SU-DHL-6 (cell line): ENCODE data around the gene PTPN1.

Experiments used
- H2AFZ ChIP-seq: fragments of 200-600 bp; sonication (generic); 2 replicates; pipeline ENCODE4 v1.6.1; 2014; ENCODE audit warnings: low read depth, mild to moderate bottlenecking, moderate library complexity, mixed read lengths, antibody characterized with exemption, low read length; ENCODE audit not compliant: severe bottlenecking
- H3F3A ChIP-seq: fragments of 200-600 bp; shearing (Covaris generic); 2 replicates; pipeline ENCODE4 v1.6.0; 2016; ENCODE audit warnings: antibody characterized with exemption, mild to moderate bottlenecking; ENCODE audit not compliant: insufficient read depth
- H3K27ac ChIP-seq: fragments of 200-600 bp; sonication (generic); 2 replicates; pipeline ENCODE4 v1.5.1; 2016; ENCODE audit warnings: low read depth, mild to moderate bottlenecking, low read length, moderate library complexity, mixed read lengths
- H3K27me3 ChIP-seq: fragments of 200-600 bp; sonication (generic), shearing (Covaris generic); 2 replicates; pipeline ENCODE4 v1.6.0; 2014; ENCODE audit warnings: mild to moderate bottlenecking, low read length
- H3K36me3 ChIP-seq: fragments of 200-600 bp; sonication (generic); 2 replicates; pipeline ENCODE4 v1.6.1; 2014; ENCODE audit warnings: mild to moderate bottlenecking, low read length, mixed read lengths
- H3K4me2 ChIP-seq: fragments of 300-600, 200-600 bp; shearing (Covaris generic), sonication (generic); 2 replicates; pipeline ENCODE4 v1.6.0; 2014; ENCODE audit warnings: low read length, low read depth, mild to moderate bottlenecking; ENCODE audit not compliant: poor library complexity, severe bottlenecking
- H3K4me3 ChIP-seq: fragments of 200-600 bp; sonication (generic); 2 replicates; pipeline ENCODE4 v1.5.1; 2014; ENCODE audit warnings: antibody characterized with exemption, low read length, mild to moderate bottlenecking, mixed read lengths; ENCODE audit not compliant: insufficient read depth, poor library complexity, severe bottlenecking
- H3K79me2 ChIP-seq: fragments of 200-600 bp; sonication (generic); 2 replicates; pipeline ENCODE4 v1.6.1; 2014; ENCODE audit warnings: mild to moderate bottlenecking, low read length, moderate library complexity; ENCODE audit not compliant: insufficient read depth
- H3K9ac ChIP-seq: fragments of 200-600 bp; sonication (generic); 2 replicates; pipeline ENCODE4 v1.7.0; 2014; ENCODE audit warnings: mild to moderate bottlenecking, low read length
- H3K9me2 ChIP-seq: fragments of 200-600 bp; sonication (generic); replicated peaks from 2 replicates; pipeline ENCODE4 v1.6.1; 2014; ENCODE audit warnings: low read length; ENCODE audit not compliant: insufficient read depth
- H3K9me3 ChIP-seq: fragments of 200-600 bp; sonication (generic); 2 replicates; pipeline ENCODE4 v1.6.1; 2014; ENCODE audit warnings: low read length, mixed read lengths; ENCODE audit not compliant: insufficient read depth
- H4K20me1 ChIP-seq: fragments of 200-600 bp; sonication (generic); 2 replicates; pipeline ENCODE4 v1.6.1; 2014; ENCODE audit warnings: low read depth, mild to moderate bottlenecking, antibody characterized with exemption, low read length, moderate library complexity, mixed read lengths
- CTCF ChIP-seq: fragments of 200-600 bp; sonication (generic); IDR thresholded peaks from one replicate; pipeline ENCODE4 v1.5.1; 2017; ENCODE audit warnings: antibody characterized with exemption, mild to moderate bottlenecking, low read length, moderate library complexity; ENCODE audit not compliant: insufficient read depth, poor library complexity, severe bottlenecking
- EZH2phosphoT487 ChIP-seq: fragments of 200-600 bp; sonication (generic), shearing (Covaris generic); conservative IDR thresholded peaks from 2 replicates; pipeline ENCODE4 v1.6.1; 2018; ENCODE audit warnings: mild to moderate bottlenecking, antibody characterized with exemption, low read length, moderate library complexity, mixed read lengths

Gene PTPN1

GRCh38 chr20:50512323-50512722 lies 2.1 kb downstream of the PTPN1 start:
- H3K9ac ChIP-seq: no peak overlapping the region
- H3K4me3 ChIP-seq: no peak overlapping the region

GRCh38 chr20:50513169-50514034 lies 3.2 kb downstream of the PTPN1 start:
- Histone ChIP-seq H3K9me3 (no peaks in the 10 kb centered on the region), H4K20me1 (peaks cover 47% of the 10 kb centered on the region), H3K4me2 (no peak overlapping the region)

More at GRCh38 chr20:50512323-50512722, 2.1 kb downstream of the PTPN1 start:
- Histone ChIP-seq H3K27ac (no peak overlapping the region), H3F3A (no peaks in the 10 kb centered on the region; the same call in 1 of the 2 replicates), H3K79me2 (peaks cover 35% of the 10 kb centered on the region), H3K4me2 (peak overlapping the region; percentile 87), H4K20me1 (peaks cover 39% of the 10 kb centered on the region), H3K36me3 (no peaks in the 10 kb centered on the region), H3K9me3 (no peaks in the 10 kb centered on the region), H3K27me3 (no peaks in the 10 kb centered on the region; the same call in 1 of the 2 replicates), H2AFZ (no peak overlapping the region), H3K9me2 (no peaks in the 10 kb centered on the region)
- TF ChIP-seq EZH2phosphoT487 (no peak), CTCF (no peak)

GRCh38 chr20:50514035-50514337 lies 3.8 kb downstream of the PTPN1 start:
- Histone ChIP-seq H4K20me1 (peaks cover 47% of the 10 kb centered on the region), H3K27me3 (no peaks in the 10 kb centered on the region; the same call in 1 of the 2 replicates), H3K79me2 (peaks cover 45% of the 10 kb centered on the region), H3K9me3 (no peaks in the 10 kb centered on the region), H3K4me2 (no peak overlapping the region), H3K9me2 (no peaks in the 10 kb centered on the region), H3K4me3 (no peak overlapping the region), H3K36me3 (no peaks in the 10 kb centered on the region), H3K9ac (no peak overlapping the region), H3F3A (no peaks in the 10 kb centered on the region; the same call in 1 of the 2 replicates), H2AFZ (no peak overlapping the region), H3K27ac (no peak overlapping the region)
- TF ChIP-seq CTCF (no peak), EZH2phosphoT487 (no peak)

More at GRCh38 chr20:50513169-50514034, 3.2 kb downstream of the PTPN1 start:
- H3K79me2 ChIP-seq: peaks cover 40% of the 10 kb centered on the region
- H3K9me2 ChIP-seq: no peaks in the 10 kb centered on the region
- no peaks in the 10 kb centered on the region for H3K36me3 ChIP-seq
- H3F3A ChIP-seq: no peaks in the 10 kb centered on the region; the same call in 1 of the 2 replicates
- no peak overlapping the region for H2AFZ ChIP-seq
- H3K27ac ChIP-seq: no peak overlapping the region
- H3K4me3 ChIP-seq: no peak overlapping the region
- TF ChIP-seq EZH2phosphoT487 (no peak), CTCF (no peak)
- no peak overlapping the region for H3K9ac ChIP-seq
- no peaks in the 10 kb centered on the region; the same call in 1 of the 2 replicates for H3K27me3 ChIP-seq
